ENCODE measurements around the gene EEF2.
A peak's percentile ranks its signal among the peaks of the same experiment; 100 is the strongest.

The EEF2 gene

DNA sequence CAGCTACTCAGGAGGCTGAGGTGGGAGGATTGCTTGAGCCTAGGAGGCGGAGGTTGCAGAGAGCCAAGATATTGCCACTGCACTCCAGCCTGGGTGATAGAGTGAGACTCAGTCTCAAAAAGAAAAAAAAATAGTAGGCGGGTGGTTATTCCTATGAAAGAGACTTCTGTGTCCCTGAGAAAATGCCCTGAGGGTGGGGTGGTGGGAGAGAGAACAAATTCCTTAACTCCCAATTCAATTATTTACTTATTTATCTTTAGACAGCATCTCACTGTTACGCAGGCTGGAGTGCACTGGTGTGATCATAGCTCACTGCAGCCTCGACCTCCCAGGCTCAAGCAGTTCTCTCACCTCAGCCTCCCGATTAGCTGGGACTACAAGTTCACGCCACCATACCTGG is 10.3 kb upstream of the EEF2 start:
- TF ChIP-seq, protein P1, sequence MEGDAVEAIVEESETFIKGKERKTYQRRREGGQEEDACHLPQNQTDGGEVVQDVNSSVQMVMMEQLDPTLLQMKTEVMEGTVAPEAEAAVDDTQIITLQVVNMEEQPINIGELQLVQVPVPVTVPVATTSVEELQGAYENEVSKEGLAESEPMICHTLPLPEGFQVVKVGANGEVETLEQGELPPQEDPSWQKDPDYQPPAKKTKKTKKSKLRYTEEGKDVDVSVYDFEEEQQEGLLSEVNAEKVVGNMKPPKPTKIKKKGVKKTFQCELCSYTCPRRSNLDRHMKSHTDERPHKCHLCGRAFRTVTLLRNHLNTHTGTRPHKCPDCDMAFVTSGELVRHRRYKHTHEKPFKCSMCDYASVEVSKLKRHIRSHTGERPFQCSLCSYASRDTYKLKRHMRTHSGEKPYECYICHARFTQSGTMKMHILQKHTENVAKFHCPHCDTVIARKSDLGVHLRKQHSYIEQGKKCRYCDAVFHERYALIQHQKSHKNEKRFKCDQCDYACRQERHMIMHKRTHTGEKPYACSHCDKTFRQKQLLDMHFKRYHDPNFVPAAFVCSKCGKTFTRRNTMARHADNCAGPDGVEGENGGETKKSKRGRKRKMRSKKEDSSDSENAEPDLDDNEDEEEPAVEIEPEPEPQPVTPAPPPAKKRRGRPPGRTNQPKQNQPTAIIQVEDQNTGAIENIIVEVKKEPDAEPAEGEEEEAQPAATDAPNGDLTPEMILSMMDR (IDR thresholded peaks at IDR 0.05) = no peak

DNA sequence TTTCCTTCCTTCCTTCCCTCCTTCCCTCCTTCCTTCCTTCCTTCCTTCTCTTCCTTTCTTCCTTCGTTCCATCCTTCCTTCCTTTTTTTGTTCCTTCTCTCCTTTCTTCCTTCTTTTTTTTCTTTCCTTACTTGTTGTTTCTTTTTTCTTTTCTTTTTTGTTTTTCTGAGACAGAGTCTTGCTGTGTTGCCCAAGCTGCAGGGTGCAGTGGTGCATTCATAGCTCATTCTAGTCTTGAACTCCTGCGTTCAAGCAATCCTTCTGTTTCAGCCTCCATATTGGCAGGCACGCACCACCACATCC is 5.5 kb upstream of the EEF2 start:
- TF ChIP-seq, protein P1 (IDR thresholded peaks at IDR 0.05) = no peak

DNA sequence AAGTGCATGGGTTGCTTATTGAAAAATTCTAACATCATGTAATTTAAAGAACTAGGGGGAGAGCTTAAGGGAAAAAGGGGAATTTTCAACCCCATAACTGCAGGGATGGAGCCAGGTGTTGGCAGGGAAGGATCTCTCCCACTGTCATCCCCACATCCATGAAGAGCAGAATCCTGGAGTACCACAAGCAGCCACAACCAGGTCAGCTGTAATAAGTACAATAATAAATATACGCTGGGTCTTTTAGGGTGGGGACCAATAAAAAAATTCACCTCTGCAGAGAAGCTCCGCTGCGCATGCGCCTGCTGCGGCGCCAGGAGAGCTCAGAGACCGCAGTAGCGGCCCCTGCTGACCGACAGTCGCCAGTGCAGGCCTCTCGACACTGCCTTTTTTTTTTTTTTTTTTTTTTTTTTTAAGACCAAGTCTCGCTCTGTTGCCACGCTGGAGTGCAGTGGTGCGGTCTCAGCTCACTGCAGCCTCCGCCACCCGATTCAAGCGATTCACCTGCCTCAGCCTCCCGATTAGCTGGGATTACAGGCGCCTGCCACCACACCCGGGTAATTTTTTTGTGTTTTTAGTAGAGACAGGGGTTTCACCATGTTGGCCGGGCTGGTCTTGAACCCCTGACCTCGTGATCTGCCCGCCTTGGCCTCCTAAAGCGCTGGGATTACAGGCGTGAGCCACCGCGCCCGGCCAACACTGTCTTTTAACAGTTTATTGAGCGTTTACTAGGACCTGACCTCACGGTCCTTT is 2.5 kb upstream of the EEF2 start:
- TF ChIP-seq, protein P1 (IDR thresholded peaks at IDR 0.05) = peak; percentile 82

DNA sequence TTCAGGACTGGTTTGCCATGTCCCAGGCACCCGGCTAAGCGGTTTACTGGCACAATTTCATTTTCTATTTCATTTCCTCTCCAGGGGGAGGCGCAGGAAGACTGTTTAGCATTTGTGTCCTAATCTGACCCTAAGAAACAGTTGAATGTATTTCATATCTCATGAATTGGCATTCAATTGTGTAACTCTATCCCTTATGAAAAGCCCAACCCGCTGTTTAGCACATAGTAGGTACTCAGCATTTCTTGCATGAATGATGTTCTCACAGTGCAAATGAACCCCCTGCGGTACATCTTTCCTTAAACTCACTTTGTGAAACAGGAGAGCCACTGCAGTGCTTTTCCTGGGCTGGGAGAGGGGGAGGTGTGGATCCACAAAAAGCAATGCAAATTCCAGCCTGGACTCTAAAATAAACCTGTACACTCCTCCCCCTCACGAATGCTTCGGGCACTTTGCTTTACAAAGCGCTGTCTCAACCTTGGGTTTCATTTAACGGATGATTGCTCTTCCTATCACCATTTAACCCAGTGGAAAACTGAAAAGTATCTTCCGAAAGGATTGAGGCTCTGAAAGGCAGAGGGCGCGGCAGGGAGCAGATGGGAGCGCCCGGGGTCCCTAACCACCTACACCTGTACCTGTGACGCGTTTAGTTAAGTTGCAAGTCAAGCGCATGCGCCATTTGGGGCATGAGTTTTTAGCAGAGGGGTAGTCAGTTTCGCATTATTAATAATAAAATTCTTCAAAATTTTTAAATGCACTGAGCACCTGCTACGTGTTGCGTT is 1.2 kb upstream of the EEF2 start:
- TF ChIP-seq, protein P1 (IDR thresholded peaks at IDR 0.05) = peak; percentile 61; the same call in 1 of the 2 replicates

DNA sequence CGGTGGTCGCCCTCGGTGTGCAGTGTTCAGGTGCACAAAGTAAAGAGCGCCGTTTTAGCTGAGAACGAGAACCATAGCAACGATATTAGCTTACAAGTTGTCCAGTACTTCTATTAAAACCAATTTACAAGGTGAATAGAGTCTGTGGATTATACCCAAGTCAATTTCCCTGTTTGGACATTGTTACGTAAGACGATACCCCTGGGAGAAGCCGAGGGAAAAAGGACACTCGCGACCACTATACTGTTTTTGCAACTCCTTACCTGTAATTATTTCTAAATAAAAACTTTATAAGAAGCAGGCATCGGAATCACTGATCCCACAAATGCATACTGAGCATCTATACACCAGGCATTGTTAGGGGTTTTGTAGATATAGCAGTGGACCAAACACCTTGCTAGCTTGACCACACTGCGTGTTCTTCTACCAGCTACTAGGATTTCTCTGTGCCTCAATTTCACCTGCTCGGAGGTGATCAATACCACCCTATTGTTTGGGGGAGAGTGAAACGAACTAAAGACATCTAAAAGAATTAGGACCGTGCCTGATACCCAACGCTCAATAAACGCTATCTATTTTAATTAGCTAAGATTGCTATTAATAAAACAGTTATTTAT is 488 bp upstream of the EEF2 start:
- TF ChIP-seq, protein P1 (IDR thresholded peaks at IDR 0.05) = no peak

DNA sequence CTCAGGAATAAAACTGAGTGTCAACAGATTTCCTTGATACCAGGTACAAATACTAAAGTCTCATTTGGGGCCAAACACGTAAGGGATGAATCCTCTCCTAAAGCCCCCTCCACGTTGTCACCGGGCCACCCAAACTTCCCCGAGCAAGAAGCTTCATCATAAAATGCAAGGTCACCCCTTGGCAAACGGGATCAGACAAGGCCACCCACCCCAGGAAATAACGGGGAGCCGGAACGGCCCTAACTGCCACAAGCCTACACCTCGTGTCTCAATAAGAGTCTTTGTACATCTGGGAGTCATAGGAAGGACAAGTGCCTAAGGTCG is 717 bp downstream of the EEF2 start:
- TF ChIP-seq, protein P1 (IDR thresholded peaks at IDR 0.05) = no peak

DNA sequence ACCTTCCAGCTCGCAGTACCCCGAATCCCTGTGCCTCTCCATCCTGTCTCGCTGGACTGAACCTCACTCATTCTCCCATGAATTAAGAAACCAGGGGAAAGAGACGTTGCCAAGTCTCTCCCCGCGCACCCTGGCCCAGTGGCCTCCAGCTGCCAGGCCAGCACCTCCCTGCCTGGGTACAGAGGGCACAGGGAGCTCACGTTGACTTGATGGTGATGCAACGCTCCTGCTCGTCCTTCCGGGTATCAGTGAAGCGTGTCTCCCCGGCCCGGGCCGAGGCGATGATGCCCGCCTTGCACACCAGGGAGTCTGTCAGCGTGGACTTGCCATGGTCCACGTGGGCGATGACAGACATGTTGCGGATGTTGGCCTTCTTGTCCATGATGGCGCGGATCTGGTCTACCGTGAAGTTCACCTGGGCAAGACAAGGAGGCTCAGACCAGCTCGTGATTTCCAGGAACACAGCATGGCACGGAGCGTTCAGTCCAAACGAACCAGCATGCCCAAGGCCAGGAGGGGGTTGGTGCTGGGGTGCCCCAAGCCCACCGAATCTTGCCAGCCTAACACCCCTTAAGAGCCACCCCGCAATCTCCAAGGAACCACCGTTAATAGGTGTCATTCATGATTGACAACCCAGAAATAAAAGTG is 1.2 kb downstream of the EEF2 start:
- TF ChIP-seq, protein P1 (IDR thresholded peaks at IDR 0.05) = no peak
